Adrenal gland (tissue), 12 donors: Measurements from ENCODE around the gene ATOH8. TPM values are rescaled to one million over a fixed set of nuclear protein-coding genes. Genes with fewer than 3 reads are reported as not detected.

Source experiments
- DNase-seq, 7 donors: peaks; one replicate each; pipeline ENCODE4 v3.0.0-alpha.2; 2019 to 2020
- H3K27ac ChIP-seq, 5 donors: fragments of 200-600 bp; sonication (generic) in 4 of 5; 1 replicate in 3 of 5; 2 replicates in 2 of 5; pipeline versions ENCODE4 v1.5.1 to v1.8.0; 2016 to 2020; ENCODE audit warnings: mild to moderate bottlenecking in 1 of 5
- H3K27me3 ChIP-seq: fragments of 200-600 bp; 2 replicates; pipeline ENCODE4 v1.8.0; 2021
- H3K36me3 ChIP-seq, 2 donors: fragments of 200-600 bp; replicated peaks in 1 of 2; 1 replicate in 1 of 2; 2 replicates in 1 of 2; pipeline versions ENCODE4 v1.5.1 to v1.8.0; 2018 to 2022
- H3K4me1 ChIP-seq, 2 donors: fragments of 200-600 bp; replicated peaks in 1 of 2; 1 replicate in 1 of 2; 2 replicates in 1 of 2; pipeline versions ENCODE4 v1.5.1 to v1.8.0; 2018 to 2021
- H3K4me3 ChIP-seq, 4 donors: fragments of 200-600 bp; sonication (generic) in 3 of 4; one replicate each; pipeline ENCODE4 v1.5.1; 2016 to 2018
- H3K9me3 ChIP-seq, 3 donors: fragments of 200-600 bp; sonication (generic) in 1 of 3; replicated peaks in 1 of 3; 1 replicate in 2 of 3; 2 replicates in 1 of 3; pipeline versions ENCODE4 v1.5.1 to v1.8.0; 2016 to 2021
- CTCF ChIP-seq, 6 experiments: fragments of 450-650 bp in 4 of 6; fragments of 200-600 bp in 2 of 6; sonication (generic) in 1 of 6; IDR thresholded peaks; 1 replicate in 5 of 6; 2 replicates in 1 of 6; pipeline versions ENCODE4 v1.5.1 to v1.8.0; 2016 to 2021; ENCODE audit warnings: antibody characterized with exemption in 6 of 6, mild to moderate bottlenecking in 2 of 6, moderate library complexity in 1 of 6
- POLR2A ChIP-seq, 2 donors: fragments of 450-650 bp; IDR thresholded peaks; one replicate each; pipeline ENCODE4 v1.6.1; 2017; ENCODE audit warnings: antibody characterized with exemption in 2 of 2, mild to moderate bottlenecking in 2 of 2, moderate library complexity in 1 of 2
- WGBS, 4 donors: extraction: QIAGEN DNeasy Blood & Tissue Kit in 2 of 4; methylation state at CpG; one replicate each; pipeline versions ENCODE4 v1.1.5 to v1.1.7; 2013 to 2017; 5-methylcytosine and 5-hydroxymethylcytosine counted together
- intact Hi-C, 2 donors: fragments of 100-400 bp; cut with DNase I; formaldehyde crosslinking; loops; one replicate each; pipeline versions ENCODE4 v1.14.1 to v1.15.0; 2022 to 2023
- polyA plus RNA-seq, 3 donors: library from polyadenylated mRNA; stranded (reverse); fragments of 200-250 nt in 2 of 3; fragments of 350-450 nt in 1 of 3; fragmentation: Illumina TruSeq in 1 of 3; extraction: RNeasy Lipid Tissue Mini Kit (QIAGEN cat#74804) in 1 of 3; gene quantifications; one replicate each; pipeline ENCODE4 v1.2.3, GENCODE V29; 2013 to 2014
- total RNA-seq, 9 donors: library from RNA; depleted of rRNA in 4 of 9; stranded (reverse); fragments of >200 nt in 4 of 9; fragments of 120-200 nt in 1 of 9; fragmentation: NEBNext Ultra II Directional in 1 of 9; extraction: Animal tissue kit (Norgen Biotek cat#: 25700) in 1 of 9; gene quantifications; one replicate each; pipeline versions ENCODE4 v1.1.0 to v1.2.4, GENCODE V29; 2013 to 2023
- donor health status: healthy with polysubstance abuse.
- donor health status: Bipolar disorder and iron deficiency.
- donor health status: DM: yes; HTN: yes; CAD: no.
- donor health status: DM: no; HTN: no; CAD: no.
- donor health status: DM: no; HTN: no; CAD: no.
- donor health status: DM: yes; HTN: yes; CAD: no.

The ATOH8 gene
- total and polyA plus RNA-seq, 12 donors = 0.88 to 44.0 (median 6.0) TPM

GRCh38 chr2:85705680-85706039 lies 48.1 kb upstream of the ATOH8 start:
- intact Hi-C loops = no loop called here
- WGBS, 4 donors = 74 to 89% (median 85%) methylated on average over 2 of the region's 2 CpGs
- TF ChIP-seq CTCF (IDR thresholded peaks at IDR 0.05) = no peak

GRCh38 chr2:85706063-85706462 lies 47.7 kb upstream of the ATOH8 start:
- intact Hi-C loops = no loop called here
- no peaks in the 10 kb centered on the region for H3K27me3 ChIP-seq
- H3K36me3 ChIP-seq = no peaks in the 10 kb centered on the region
- peak in 1 of 7 donors; percentile 50 for DNase-seq
- 73 to 85% (median 80%) methylated on average over 6 of the region's 6 CpGs for WGBS, 4 donors
- no peak overlapping the region for H3K4me3 ChIP-seq
- H3K9me3 ChIP-seq = no peaks in the 10 kb centered on the region
- peaks cover 9 to 64% of the 10 kb centered on the region in 2 donors for H3K4me1 ChIP-seq
- TF ChIP-seq CTCF (IDR thresholded peaks at IDR 0.05) (no peak), POLR2A (IDR thresholded peaks at IDR 0.05) (no peak)
- peak overlapping the region; percentile 6 to 87 (median 36) for H3K27ac ChIP-seq

More at GRCh38 chr2:85705680-85706039, 48.1 kb upstream of the ATOH8 start:
- Histone ChIP-seq H3K4me1 (peaks cover 5 to 63% of the 10 kb centered on the region in 2 donors), H3K36me3 (no peaks in the 10 kb centered on the region), H3K27ac (peak overlapping the region; percentile 6 to 87 (median 36)), H3K4me3 (no peak overlapping the region), H3K9me3 (no peaks in the 10 kb centered on the region), H3K27me3 (no peaks in the 10 kb centered on the region)
- peak; percentile 43 to 81 (median 74) for DNase-seq

GRCh38 chr2:85706599-85707296 lies 47.0 kb upstream of the ATOH8 start:
- Histone ChIP-seq H3K27me3 (no peaks in the 10 kb centered on the region), H3K4me3 (no peak overlapping the region), H3K27ac (peak overlapping the region; percentile 39 to 87 (median 55)), H3K36me3 (no peaks in the 10 kb centered on the region), H3K4me1 (peaks cover 15 to 71% of the 10 kb centered on the region in 2 donors), H3K9me3 (no peaks in the 10 kb centered on the region)
- DNase-seq = peak in 6 of 7 donors; percentile 55 to 78 (median 72)
- no peak for TF ChIP-seq POLR2A (IDR thresholded peaks at IDR 0.05)
- TF ChIP-seq CTCF (IDR thresholded peaks at IDR 0.05) = no peak
- intact Hi-C loops = no loop called here
- WGBS, 4 donors = 65 to 81% (median 72%) methylated on average over 6 to 10 of the region's 10 CpGs

- no peak overlapping the region for H3K4me3 ChIP-seq
- intact Hi-C loops = no loop called here
- peak; percentile 56 to 88 (median 76) for DNase-seq
- H3K4me1 ChIP-seq = peaks cover 15 to 66% of the 10 kb centered on the region in 2 donors
- 0 to 2% (median 1%) methylated on average over 10 of the region's 10 CpGs for WGBS, 4 donors
- H3K9me3 ChIP-seq = no peaks in the 10 kb centered on the region
- H3K27me3 ChIP-seq = no peaks in the 10 kb centered on the region
- no peak for TF ChIP-seq POLR2A (IDR thresholded peaks at IDR 0.05)
- TF ChIP-seq CTCF (IDR thresholded peaks at IDR 0.05) = peak; percentile 76 to 91 (median 86)
- no peaks in the 10 kb centered on the region for H3K36me3 ChIP-seq
- H3K27ac ChIP-seq = peak overlapping the region; percentile 39 to 83 (median 55)
These were observed 46.5 kb upstream of the ATOH8 start for GRCh38 chr2:85707304-85707703.
